H1 (cell line): Measurements from ENCODE around the gene RAVER2. TPM values are rescaled to one million over a fixed set of nuclear protein-coding genes. Genes with fewer than 3 reads are reported as not detected.

Experiments used
- CHD2 ChIP-seq: IDR thresholded peaks from 2 replicates; pipeline ENCODE4 v1.6.1; 2012; ENCODE audit warnings: low read length, improper control_type of control experiment
- JUN ChIP-seq: IDR thresholded peaks from 2 replicates; pipeline ENCODE4 v1.6.1; 2011; ENCODE audit warnings: low read depth, mild to moderate bottlenecking, improper control_type of control experiment, low read length
- TAF7 ChIP-seq: optimal IDR thresholded peaks from 2 replicates; pipeline ENCODE3; 2011; ENCODE audit warnings: low read depth, mild to moderate bottlenecking, inconsistent platforms, low read length, moderate library complexity, borderline replicate concordance
- polyA plus RNA-seq, 7 experiments: library from polyadenylated mRNA; depleted of rRNA in 3 of 7; stranded (reverse) in 5 of 7; unstranded in 2 of 7; fragments of >200 nt in 5 of 7; fragments of 200-250 nt in 2 of 7; gene quantifications; 1 replicate in 5 of 7; 2 replicates in 1 of 7; 4 replicates in 1 of 7; pipeline versions ENCODE4 v1.2.1 to v1.2.3, GENCODE V29; 2011 to 2013; ENCODE audit warnings: missing spikeins in 2 of 7, mixed read lengths in 2 of 7
- total RNA-seq: library from RNA; stranded (reverse); fragmentation: NEBNext Ultra II Directional; extraction: Animal tissue kit (Norgen Biotek cat#: 25700); gene quantifications from 2 replicates; pipeline ENCODE4 v1.2.1, GENCODE V29; 2021
- TF ChIP-seq, protein P1 (sequence below): IDR thresholded peaks from 2 replicates; pipeline ENCODE4 v1.6.1; 2011; ENCODE audit warnings: low read depth, mild to moderate bottlenecking, low read length; ENCODE audit not compliant: insufficient read depth

Gene RAVER2
- total and polyA plus RNA-seq, 2 of the 8 experiments (the other 6 are each of a cell fraction or from before 2014, with no cell fraction given), result 10.5 to 19.5 TPM

- TF ChIP-seq, protein P1, sequence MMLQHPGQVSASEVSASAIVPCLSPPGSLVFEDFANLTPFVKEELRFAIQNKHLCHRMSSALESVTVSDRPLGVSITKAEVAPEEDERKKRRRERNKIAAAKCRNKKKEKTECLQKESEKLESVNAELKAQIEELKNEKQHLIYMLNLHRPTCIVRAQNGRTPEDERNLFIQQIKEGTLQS, result no peak
- TF ChIP-seq CHD2 (no peak), JUN (no peak), TAF7 (no peak)
- TF ChIP-seq, all 59 proteins: peak for 0
Observed at GRCh38 chr1:64750875-64751274, 6.0 kb downstream of the RAVER2 start (continued).
